Body of pancreas (tissue), 4 donors: ENCODE results near the gene PYGM. TPM values are rescaled to one million over a fixed set of nuclear protein-coding genes. Genes with fewer than 3 reads are reported as not detected.

ENCODE experiments used
- ATAC-seq: fragments of 150-250 bp; one replicate; pipeline ENCODE4 v1.9.1; 2016
- DNase-seq, 4 donors: peaks; one replicate each; pipeline ENCODE4 v3.0.0-alpha.2; 2019
- H3K27ac ChIP-seq, 4 donors: fragments of 200-600 bp; sonication (generic); 1 replicate in 3 of 4; 2 replicates in 1 of 4; pipeline versions ENCODE4 v1.5.1 to v1.6.1; 2016 to 2019; ENCODE audit warnings: mild to moderate bottlenecking in 1 of 4, mixed read lengths in 1 of 4, moderate library complexity in 1 of 4
- H3K27me3 ChIP-seq, 2 donors: fragments of 200-600 bp; sonication (generic); one replicate each; pipeline ENCODE4 v1.6.0; 2016; ENCODE audit warnings: mild to moderate bottlenecking in 1 of 2
- H3K36me3 ChIP-seq, 2 donors: fragments of 200-600 bp; sonication (generic); replicated peaks in 1 of 2; 2 replicates each; pipeline ENCODE4 v1.5.1; 2016; ENCODE audit warnings: low read depth in 2 of 2; ENCODE audit not compliant: insufficient read depth in 1 of 2
- H3K4me1 ChIP-seq: fragments of 200-600 bp; sonication (generic); one replicate; pipeline ENCODE4 v1.6.0; 2016
- H3K4me3 ChIP-seq, 2 donors: fragments of 200-600 bp; sonication (generic); 1 replicate in 1 of 2; 2 replicates in 1 of 2; pipeline ENCODE4 v1.5.1; 2016 to 2019
- H3K9me3 ChIP-seq, 3 donors: fragments of 200-600 bp; sonication (generic); 1 replicate in 2 of 3; 2 replicates in 1 of 3; pipeline ENCODE4 v1.5.1; 2016
- POLR2A ChIP-seq, 3 donors: fragments of 450-650 bp; IDR thresholded peaks; one replicate each; pipeline ENCODE4 v1.6.1; 2016; ENCODE audit warnings: antibody characterized with exemption in 3 of 3, mild to moderate bottlenecking in 2 of 3
- WGBS, 2 donors: methylation state at CpG; one replicate each; pipeline ENCODE4 v1.1.5; 2017; 5-methylcytosine and 5-hydroxymethylcytosine counted together
- intact Hi-C: fragments of 100-400 bp; cut with DNase I; formaldehyde crosslinking; loops from one replicate; pipeline ENCODE4 v1.15.1; 2023
- total RNA-seq, 2 donors: library from RNA; depleted of rRNA; stranded (reverse); fragments of >200 nt; gene quantifications; one replicate each; pipeline ENCODE4 v1.1.0, GENCODE V29; 2016
- TF ChIP-seq, protein P1 (sequence below), 7 experiments: fragments of 450-650 bp in 4 of 7; fragments of 200-600 bp in 3 of 7; sonication (generic) in 3 of 7; IDR thresholded peaks; one replicate each; pipeline ENCODE4 v1.5.1; 2016 to 2019; ENCODE audit warnings: antibody characterized with exemption in 7 of 7

The PYGM gene
- total RNA-seq, 2 donors from 2014 or later: 0.78 to 4.3 TPM

- WGBS, 2 donors: 92% methylated on average over 4 to 11 of the region's 14 CpGs
- ATAC-seq (no peak), DNase-seq (no peak)
- Histone ChIP-seq H3K27ac (no peak overlapping the region), H3K4me1 (peaks cover 5% of the 10 kb centered on the region), H3K36me3 (no peaks in the 10 kb centered on the region), H3K27me3 (no peaks in the 10 kb centered on the region), H3K9me3 (no peaks in the 10 kb centered on the region), H3K4me3 (no peak overlapping the region)
- intact Hi-C loops: no loop called here
- TF ChIP-seq, protein P1, sequence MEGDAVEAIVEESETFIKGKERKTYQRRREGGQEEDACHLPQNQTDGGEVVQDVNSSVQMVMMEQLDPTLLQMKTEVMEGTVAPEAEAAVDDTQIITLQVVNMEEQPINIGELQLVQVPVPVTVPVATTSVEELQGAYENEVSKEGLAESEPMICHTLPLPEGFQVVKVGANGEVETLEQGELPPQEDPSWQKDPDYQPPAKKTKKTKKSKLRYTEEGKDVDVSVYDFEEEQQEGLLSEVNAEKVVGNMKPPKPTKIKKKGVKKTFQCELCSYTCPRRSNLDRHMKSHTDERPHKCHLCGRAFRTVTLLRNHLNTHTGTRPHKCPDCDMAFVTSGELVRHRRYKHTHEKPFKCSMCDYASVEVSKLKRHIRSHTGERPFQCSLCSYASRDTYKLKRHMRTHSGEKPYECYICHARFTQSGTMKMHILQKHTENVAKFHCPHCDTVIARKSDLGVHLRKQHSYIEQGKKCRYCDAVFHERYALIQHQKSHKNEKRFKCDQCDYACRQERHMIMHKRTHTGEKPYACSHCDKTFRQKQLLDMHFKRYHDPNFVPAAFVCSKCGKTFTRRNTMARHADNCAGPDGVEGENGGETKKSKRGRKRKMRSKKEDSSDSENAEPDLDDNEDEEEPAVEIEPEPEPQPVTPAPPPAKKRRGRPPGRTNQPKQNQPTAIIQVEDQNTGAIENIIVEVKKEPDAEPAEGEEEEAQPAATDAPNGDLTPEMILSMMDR (IDR thresholded peaks at IDR 0.05): no peak
- no peak for TF ChIP-seq POLR2A (IDR thresholded peaks at IDR 0.05)
Observed at GRCh38 chr11:64791781-64792291, 32.1 kb upstream of the PYGM start.

DNA sequence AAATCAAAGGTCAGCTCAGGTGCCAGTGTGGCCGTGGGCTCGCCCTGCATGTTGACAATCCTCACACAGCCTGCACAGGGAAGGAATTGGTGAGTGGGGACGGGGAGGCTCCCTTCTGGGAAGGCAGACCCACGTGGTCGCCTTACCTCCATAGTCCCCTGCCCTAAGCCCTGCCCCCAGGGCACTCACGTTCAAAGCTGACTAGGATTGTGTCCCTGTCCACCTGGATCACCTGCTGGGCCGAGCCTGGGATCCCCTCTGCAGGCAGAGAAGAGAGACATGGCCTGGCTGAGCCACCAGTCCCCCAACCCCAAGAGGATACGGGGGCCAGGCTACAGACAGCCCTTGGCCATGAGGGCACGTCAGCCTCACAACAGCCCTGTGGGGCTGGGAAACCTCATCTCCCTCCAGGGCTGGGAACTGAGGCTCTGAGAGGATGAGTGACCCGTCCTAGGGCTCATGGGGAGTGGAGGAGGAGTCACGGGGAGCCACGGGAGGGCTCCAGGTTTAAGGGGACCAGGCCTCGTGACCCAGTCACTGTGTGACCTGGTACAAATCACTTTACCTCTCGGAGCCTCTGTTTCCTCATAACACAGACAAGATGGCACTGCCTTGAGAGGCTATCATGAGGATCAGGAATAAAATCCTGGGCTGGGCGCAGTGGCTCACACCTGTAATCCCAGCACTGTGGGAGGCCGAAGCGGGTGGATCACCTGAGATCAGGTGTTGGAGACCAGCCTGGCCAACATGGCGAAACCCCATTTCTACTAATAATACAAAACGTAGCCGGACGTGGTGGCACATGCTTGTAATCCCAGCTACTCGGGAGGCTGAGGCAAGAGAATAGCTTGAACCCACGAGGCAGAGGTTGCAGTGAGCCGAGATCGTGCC, 30.7 kb upstream of the PYGM start:
- DNase-seq (no peak), ATAC-seq (no peak)
- intact Hi-C loops: no loop called here
- TF ChIP-seq, protein P1 (IDR thresholded peaks at IDR 0.05): no peak
- TF ChIP-seq POLR2A (IDR thresholded peaks at IDR 0.05): no peak
- Histone ChIP-seq H3K27me3 (no peaks in the 10 kb centered on the region), H3K4me3 (no peak overlapping the region), H3K4me1 (peaks cover 5% of the 10 kb centered on the region), H3K36me3 (no peaks in the 10 kb centered on the region), H3K9me3 (no peaks in the 10 kb centered on the region), H3K27ac (no peak overlapping the region)
- 88 to 90% methylated on average over 22 to 25 of the region's 25 CpGs for WGBS, 2 donors

DNA sequence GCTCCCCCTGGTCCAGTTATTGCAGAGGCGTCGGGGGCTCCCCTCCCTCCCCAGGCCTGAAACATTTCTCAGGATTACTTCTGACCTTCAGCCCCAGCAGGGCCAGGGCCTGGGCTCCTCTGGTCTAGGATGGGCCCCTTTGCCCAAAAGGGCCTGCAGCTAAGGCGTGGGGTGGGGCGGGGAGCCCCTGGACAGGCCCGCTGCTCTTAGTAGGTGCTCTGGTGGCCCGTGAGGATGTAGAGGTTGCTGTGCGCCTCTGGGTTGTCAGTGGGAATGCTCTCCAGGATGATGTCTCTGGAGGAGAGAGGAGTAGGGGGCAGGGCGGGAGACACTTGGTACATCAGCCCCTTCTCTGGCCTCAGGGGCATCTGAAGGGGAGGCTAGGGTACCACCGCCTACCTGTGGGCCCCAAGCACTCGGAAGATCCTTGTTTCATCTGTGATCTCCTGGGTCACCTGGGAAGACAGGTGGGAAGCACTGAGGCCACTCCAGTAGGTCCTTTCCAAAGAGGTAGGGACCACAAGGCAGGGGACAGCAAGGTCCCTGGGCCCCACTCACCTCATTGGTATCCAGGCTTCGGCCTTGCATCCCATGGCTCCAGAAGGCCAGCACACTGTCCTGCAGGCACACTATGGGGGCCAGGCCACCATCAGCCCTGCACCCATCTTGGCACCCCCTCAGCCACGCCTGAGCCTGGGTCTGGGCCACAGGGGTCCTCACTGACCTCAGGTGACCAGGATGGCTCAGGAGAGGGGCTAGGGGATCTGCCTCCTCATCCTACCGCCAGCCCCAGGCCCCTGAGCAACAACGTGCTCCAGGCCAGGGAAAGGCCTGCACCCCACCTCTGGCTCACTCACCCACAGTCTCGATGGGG, 29.8 kb upstream of the PYGM start:
- intact Hi-C loops: no loop called here
- H3K4me3 ChIP-seq: no peak overlapping the region
- 91 to 93% methylated on average over 8 to 15 of the region's 15 CpGs for WGBS, 2 donors
- DNase-seq (no peak), ATAC-seq (no peak)
- no peaks in the 10 kb centered on the region for H3K36me3 ChIP-seq
- H3K27ac ChIP-seq: no peak overlapping the region
- H3K27me3 ChIP-seq: no peaks in the 10 kb centered on the region
- peaks cover 5% of the 10 kb centered on the region for H3K4me1 ChIP-seq
- TF ChIP-seq, protein P1 (IDR thresholded peaks at IDR 0.05): no peak
- TF ChIP-seq POLR2A (IDR thresholded peaks at IDR 0.05): no peak
- H3K9me3 ChIP-seq: no peaks in the 10 kb centered on the region

GRCh38 chr11:64788321-64789215, 28.8 kb upstream of the PYGM start:
- Histone ChIP-seq H3K27ac (no peak overlapping the region), H3K36me3 (no peaks in the 10 kb centered on the region), H3K27me3 (no peaks in the 10 kb centered on the region), H3K4me3 (no peak overlapping the region), H3K9me3 (no peaks in the 10 kb centered on the region), H3K4me1 (peaks cover 5% of the 10 kb centered on the region)
- 87 to 100% methylated on average over 1 to 9 of the region's 9 CpGs for WGBS, 2 donors
- intact Hi-C loops: no loop called here
- no peak for DNase-seq
- TF ChIP-seq, protein P1 (IDR thresholded peaks at IDR 0.05): no peak
- TF ChIP-seq POLR2A (IDR thresholded peaks at IDR 0.05): no peak
- ATAC-seq: no peak
